ENCODE results near the gene PSME3.
A peak's percentile ranks its signal among the peaks of the same experiment; 100 is the strongest.

PSME3 gene

GRCh38 chr17:42832934-42833766 is at the start of gene PSME3:
TSS of gene PSME3 (plus strand) at chr17:42833397. CDS start at chr17:42833632, 235 bp downstream.
- H3K4me3 ChIP-seq (ENCODE audit: low read length) = peak within 1 kb of the TSS; percentile 85
- H3K27ac ChIP-seq (ENCODE audit: low read depth, low read length) = peak within 1 kb of the TSS; percentile 94
- peaks cover 4% of the 10 kb centered on the region for H3K4me1 ChIP-seq (ENCODE audit: control insufficient read depth, insufficient read depth, low read length)
- peak within 1 kb of the TSS; percentile 94 for H3K9ac ChIP-seq (ENCODE audit: low read length)
- H3K36me3 ChIP-seq (ENCODE audit: control insufficient read depth, insufficient read depth, low read length) = peaks cover 13% of the 10 kb centered on the region
- H3K27me3 ChIP-seq (ENCODE audit: control insufficient read depth, insufficient read depth, low read length) = no peaks in the 10 kb centered on the region

DNA sequence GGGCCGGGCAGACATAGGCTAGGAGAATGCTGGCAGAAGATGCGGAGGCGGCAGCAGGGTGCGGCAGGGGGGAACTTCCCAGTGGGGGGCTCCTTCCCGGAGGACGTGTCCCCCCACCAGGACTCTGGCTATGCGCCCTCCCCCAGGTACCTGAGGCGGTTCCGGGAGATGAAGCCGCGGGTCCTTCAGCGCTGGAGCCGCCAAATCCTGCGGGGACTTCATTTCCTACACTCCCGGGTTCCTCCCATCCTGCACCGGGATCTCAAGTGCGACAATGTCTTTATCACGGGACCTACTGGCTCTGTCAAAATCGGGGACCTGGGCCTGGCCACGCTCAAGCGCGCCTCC is 49.4 kb upstream of the PSME3 start:
- Histone ChIP-seq H3K27ac (ENCODE audit: low read depth, low read length) (no peak overlapping the region), H3K9ac (ENCODE audit: low read length) (no peak overlapping the region), H3K27me3 (ENCODE audit: control insufficient read depth, insufficient read depth, low read length) (peaks cover 37% of the 10 kb centered on the region), H3K4me3 (ENCODE audit: low read length) (no peak overlapping the region), H3K36me3 (ENCODE audit: control insufficient read depth, insufficient read depth, low read length) (peaks cover 6% of the 10 kb centered on the region), H3K4me1 (ENCODE audit: control insufficient read depth, insufficient read depth, low read length) (no peaks in the 10 kb centered on the region)

DNA sequence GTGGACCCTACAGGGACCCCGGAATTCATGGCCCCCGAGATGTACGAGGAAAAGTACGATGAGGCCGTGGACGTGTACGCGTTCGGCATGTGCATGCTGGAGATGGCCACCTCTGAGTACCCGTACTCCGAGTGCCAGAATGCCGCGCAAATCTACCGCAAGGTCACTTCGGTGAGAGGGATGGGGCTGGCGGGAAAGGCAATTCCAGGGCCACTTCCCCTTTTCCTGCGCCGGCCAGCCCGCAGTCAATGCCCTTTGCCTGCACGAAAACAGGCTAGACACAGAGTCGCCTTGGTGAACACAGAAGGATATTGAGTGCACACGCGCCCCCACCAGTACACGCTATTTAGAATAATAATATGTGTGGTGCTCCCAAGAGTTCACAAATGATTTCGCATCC is 48.8 kb upstream of the PSME3 start:
- H3K4me3 ChIP-seq (ENCODE audit: low read length) = no peak overlapping the region
- H3K4me1 ChIP-seq (ENCODE audit: control insufficient read depth, insufficient read depth, low read length) = no peaks in the 10 kb centered on the region
- H3K9ac ChIP-seq (ENCODE audit: low read length) = no peak overlapping the region
- no peak overlapping the region for H3K27ac ChIP-seq (ENCODE audit: low read depth, low read length)
- peaks cover 37% of the 10 kb centered on the region for H3K27me3 ChIP-seq (ENCODE audit: control insufficient read depth, insufficient read depth, low read length)
- H3K36me3 ChIP-seq (ENCODE audit: control insufficient read depth, insufficient read depth, low read length) = no peaks in the 10 kb centered on the region

DNA sequence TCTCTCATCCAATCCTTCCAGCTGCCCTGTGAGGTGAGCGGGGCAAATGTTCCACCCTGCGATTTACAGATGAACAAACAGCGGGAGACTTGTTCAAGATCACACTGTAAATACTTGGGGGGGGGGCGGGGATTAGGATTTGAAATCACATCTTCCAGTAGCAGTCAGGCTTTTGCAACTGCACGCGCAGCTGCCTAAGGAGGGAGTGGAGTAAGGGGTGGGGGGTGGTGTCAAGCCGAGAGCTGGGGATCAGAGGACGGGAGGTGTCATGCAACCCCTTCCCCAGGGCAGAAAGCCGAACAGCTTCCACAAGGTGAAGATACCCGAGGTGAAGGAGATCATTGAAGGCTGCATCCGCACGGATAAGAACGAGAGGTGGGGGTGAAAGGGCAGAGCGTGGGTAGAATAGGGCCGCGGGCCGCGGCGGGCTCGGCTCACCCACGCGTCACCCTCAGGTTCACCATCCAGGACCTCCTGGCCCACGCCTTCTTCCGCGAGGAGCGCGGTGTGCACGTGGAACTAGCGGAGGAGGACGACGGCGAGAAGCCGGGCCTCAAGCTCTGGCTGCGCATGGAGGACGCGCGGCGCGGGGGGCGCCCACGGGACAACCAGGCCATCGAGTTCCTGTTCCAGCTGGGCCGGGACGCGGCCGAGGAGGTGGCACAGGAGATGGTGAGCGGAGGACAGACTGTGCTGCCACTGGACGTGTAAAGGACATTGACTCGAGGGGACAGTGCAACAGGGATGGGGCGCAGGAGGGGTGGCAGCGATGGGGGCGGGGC is 48.2 kb upstream of the PSME3 start:
- Histone ChIP-seq H3K4me3 (ENCODE audit: low read length) (no peak overlapping the region), H3K27ac (ENCODE audit: low read depth, low read length) (no peak overlapping the region), H3K36me3 (ENCODE audit: control insufficient read depth, insufficient read depth, low read length) (no peaks in the 10 kb centered on the region), H3K27me3 (ENCODE audit: control insufficient read depth, insufficient read depth, low read length) (peaks cover 37% of the 10 kb centered on the region), H3K4me1 (ENCODE audit: control insufficient read depth, insufficient read depth, low read length) (no peaks in the 10 kb centered on the region), H3K9ac (ENCODE audit: low read length) (no peak overlapping the region)

DNA sequence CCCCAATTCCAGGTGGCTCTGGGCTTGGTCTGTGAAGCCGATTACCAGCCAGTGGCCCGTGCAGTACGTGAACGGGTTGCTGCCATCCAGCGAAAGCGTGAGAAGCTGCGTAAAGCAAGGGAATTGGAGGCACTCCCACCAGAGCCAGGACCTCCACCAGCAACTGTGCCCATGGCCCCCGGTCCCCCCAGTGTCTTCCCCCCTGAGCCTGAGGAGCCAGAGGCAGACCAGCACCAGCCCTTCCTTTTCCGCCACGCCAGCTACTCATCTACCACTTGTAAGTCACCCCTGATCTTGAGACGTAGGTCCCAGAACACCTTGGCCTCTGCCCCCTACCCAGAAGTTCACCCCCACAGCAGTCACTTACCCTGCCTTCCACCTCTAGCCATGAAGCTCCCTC is 45.9 kb upstream of the PSME3 start:
- Histone ChIP-seq H3K27me3 (ENCODE audit: control insufficient read depth, insufficient read depth, low read length) (peaks cover 33% of the 10 kb centered on the region), H3K27ac (ENCODE audit: low read depth, low read length) (no peak overlapping the region), H3K4me3 (ENCODE audit: low read length) (no peak overlapping the region), H3K36me3 (ENCODE audit: control insufficient read depth, insufficient read depth, low read length) (no peaks in the 10 kb centered on the region), H3K9ac (ENCODE audit: low read length) (no peak overlapping the region), H3K4me1 (ENCODE audit: control insufficient read depth, insufficient read depth, low read length) (no peaks in the 10 kb centered on the region)

DNA sequence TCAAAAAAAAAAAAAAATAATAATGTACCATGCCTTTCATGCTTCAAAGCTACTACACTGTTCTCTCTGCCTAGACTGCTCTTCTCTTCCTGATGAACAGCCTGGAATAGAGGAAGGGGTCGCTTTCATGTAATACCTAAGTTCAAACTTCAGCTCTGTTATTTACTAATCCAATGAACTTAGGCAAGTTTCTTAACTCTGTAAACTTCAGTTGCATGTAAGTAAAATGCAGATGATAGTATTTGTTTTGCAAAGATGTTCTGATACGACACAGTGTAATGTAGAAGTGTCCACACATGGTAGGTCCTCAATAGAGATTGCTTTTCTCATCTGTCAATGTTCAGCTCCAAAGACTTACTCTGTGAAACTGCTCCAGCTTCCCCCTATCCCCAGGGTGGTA is 41.2 kb upstream of the PSME3 start:
- H3K27ac ChIP-seq (ENCODE audit: low read depth, low read length) = no peak overlapping the region
- no peaks in the 10 kb centered on the region for H3K27me3 ChIP-seq (ENCODE audit: control insufficient read depth, insufficient read depth, low read length)
- H3K36me3 ChIP-seq (ENCODE audit: control insufficient read depth, insufficient read depth, low read length) = peaks cover 7% of the 10 kb centered on the region
- H3K4me1 ChIP-seq (ENCODE audit: control insufficient read depth, insufficient read depth, low read length) = no peaks in the 10 kb centered on the region
- H3K4me3 ChIP-seq (ENCODE audit: low read length) = no peak overlapping the region
- H3K9ac ChIP-seq (ENCODE audit: low read length) = no peak overlapping the region

GRCh38 chr17:42792545-42792944 is 40.7 kb upstream of the PSME3 start:
- Histone ChIP-seq H3K27ac (ENCODE audit: low read depth, low read length) (no peak overlapping the region), H3K4me3 (ENCODE audit: low read length) (no peak overlapping the region), H3K27me3 (ENCODE audit: control insufficient read depth, insufficient read depth, low read length) (no peaks in the 10 kb centered on the region), H3K4me1 (ENCODE audit: control insufficient read depth, insufficient read depth, low read length) (peaks cover 4% of the 10 kb centered on the region), H3K36me3 (ENCODE audit: control insufficient read depth, insufficient read depth, low read length) (peaks cover 12% of the 10 kb centered on the region), H3K9ac (ENCODE audit: low read length) (no peak overlapping the region)

- Histone ChIP-seq H3K36me3 (ENCODE audit: control insufficient read depth, insufficient read depth, low read length) (peaks cover 12% of the 10 kb centered on the region), H3K4me1 (ENCODE audit: control insufficient read depth, insufficient read depth, low read length) (peaks cover 9% of the 10 kb centered on the region), H3K27me3 (ENCODE audit: control insufficient read depth, insufficient read depth, low read length) (no peaks in the 10 kb centered on the region), H3K27ac (ENCODE audit: low read depth, low read length) (no peak overlapping the region), H3K9ac (ENCODE audit: low read length) (no peak overlapping the region), H3K4me3 (ENCODE audit: low read length) (no peak overlapping the region)
Measured at GRCh38 chr17:42795061-42795460, 38.1 kb upstream of the PSME3 start.

DNA sequence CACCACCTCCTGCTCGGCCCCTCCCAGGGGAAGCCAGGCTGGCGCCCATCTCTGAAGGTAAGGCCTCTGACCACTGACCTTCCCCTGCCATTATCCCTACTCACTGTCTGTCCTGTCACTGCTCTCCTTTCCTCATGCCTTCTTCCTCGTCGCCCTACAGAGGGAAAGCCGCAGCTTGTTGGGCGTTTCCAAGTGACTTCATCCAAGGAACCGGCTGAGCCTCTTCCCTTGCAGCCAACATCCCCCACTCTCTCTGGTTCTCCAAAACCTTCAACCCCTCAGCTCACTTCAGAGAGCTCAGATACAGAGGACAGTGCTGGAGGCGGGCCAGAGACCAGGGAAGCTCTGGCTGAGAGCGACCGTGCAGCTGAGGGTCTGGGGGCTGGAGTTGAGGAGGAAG is 37.7 kb upstream of the PSME3 start:
- Histone ChIP-seq H3K27ac (ENCODE audit: low read depth, low read length) (no peak overlapping the region), H3K27me3 (ENCODE audit: control insufficient read depth, insufficient read depth, low read length) (no peaks in the 10 kb centered on the region), H3K4me1 (ENCODE audit: control insufficient read depth, insufficient read depth, low read length) (peaks cover 9% of the 10 kb centered on the region), H3K9ac (ENCODE audit: low read length) (no peak overlapping the region), H3K36me3 (ENCODE audit: control insufficient read depth, insufficient read depth, low read length) (peaks cover 12% of the 10 kb centered on the region), H3K4me3 (ENCODE audit: low read length) (no peak overlapping the region)

DNA sequence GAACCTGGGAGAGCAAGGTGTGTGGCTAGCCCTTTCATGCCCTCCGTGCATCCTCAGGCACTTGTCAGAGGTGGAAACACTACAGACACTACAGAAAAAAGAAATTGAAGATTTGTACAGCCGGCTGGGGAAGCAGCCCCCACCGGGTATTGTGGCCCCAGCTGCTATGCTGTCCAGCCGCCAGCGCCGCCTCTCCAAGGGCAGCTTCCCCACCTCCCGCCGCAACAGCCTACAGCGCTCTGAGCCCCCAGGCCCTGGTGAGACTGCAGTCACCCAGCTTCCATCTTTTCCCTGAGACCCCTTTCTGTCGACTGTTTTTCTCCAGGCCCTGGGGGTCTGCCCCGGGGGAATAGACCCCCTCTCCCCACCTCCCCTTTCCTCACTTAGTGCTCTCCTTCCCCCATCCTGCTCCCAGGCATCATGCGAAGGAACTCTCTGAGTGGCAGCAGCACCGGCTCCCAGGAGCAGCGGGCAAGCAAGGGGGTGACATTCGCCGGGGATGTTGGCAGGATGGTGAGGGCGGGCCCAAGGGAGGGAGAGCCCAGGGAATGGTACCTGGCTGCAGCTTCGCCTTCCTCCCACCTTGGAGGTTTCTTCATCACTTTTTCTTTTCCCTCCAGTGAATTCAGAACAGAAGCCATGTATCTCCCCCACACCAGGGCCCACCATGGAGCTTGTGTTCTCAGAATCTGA is 37.0 kb upstream of the PSME3 start:
- H3K27ac ChIP-seq (ENCODE audit: low read depth, low read length) = no peak overlapping the region
- H3K36me3 ChIP-seq (ENCODE audit: control insufficient read depth, insufficient read depth, low read length) = peaks cover 12% of the 10 kb centered on the region
- H3K9ac ChIP-seq (ENCODE audit: low read length) = no peak overlapping the region
- no peak overlapping the region for H3K4me3 ChIP-seq (ENCODE audit: low read length)
- peaks cover 9% of the 10 kb centered on the region for H3K4me1 ChIP-seq (ENCODE audit: control insufficient read depth, insufficient read depth, low read length)
- no peaks in the 10 kb centered on the region for H3K27me3 ChIP-seq (ENCODE audit: control insufficient read depth, insufficient read depth, low read length)

DNA sequence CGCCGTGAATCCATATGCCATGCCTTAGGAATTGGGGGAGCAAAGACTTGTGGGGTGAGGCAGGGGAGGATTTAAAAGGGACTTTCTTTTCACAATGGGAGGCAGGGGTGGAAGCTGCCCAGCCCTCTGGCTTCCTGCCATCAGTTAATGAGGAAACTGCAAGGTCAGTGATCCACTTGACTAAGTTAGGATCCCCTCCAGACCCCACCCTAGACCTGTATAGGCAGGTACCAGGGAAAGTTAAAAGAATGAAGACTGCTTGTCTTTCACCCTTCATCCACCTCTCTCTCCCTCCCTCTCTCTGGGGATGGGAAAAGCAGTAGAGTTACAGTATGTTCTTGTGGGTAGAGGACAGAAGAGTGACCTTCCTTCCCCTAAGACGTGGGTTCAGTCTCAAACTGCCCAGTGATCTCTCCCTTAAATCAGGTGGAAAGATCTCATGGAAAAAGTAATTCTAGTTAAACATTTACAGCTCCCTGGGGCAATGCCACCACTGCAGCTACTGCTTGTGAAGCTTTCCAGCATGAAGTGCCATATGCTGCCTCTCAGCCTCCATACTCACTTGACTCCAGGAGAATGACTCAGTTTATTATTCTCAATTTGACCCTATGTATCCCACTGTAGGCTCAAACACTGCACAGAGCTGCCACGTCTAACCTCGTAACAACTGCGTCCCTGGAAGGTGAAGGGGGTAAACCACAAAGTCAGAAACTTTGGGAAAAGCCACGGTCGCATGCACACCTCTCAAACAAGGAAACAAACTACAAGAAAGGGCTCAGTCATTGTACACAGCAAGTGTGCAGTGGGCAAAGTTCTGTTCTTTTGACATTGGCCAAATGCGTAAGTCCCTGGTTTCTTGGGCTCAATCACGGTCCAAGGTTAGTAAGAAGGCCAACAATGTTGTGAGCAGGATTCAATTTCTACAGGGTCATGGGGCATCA is 35.9 kb upstream of the PSME3 start:
- Histone ChIP-seq H3K9ac (ENCODE audit: low read length) (peak overlapping the region; percentile 88), H3K4me3 (ENCODE audit: low read length) (peak overlapping the region; percentile 99), H3K27ac (ENCODE audit: low read depth, low read length) (no peak overlapping the region), H3K4me1 (ENCODE audit: control insufficient read depth, insufficient read depth, low read length) (peaks cover 9% of the 10 kb centered on the region), H3K36me3 (ENCODE audit: control insufficient read depth, insufficient read depth, low read length) (peaks cover 12% of the 10 kb centered on the region), H3K27me3 (ENCODE audit: control insufficient read depth, insufficient read depth, low read length) (no peaks in the 10 kb centered on the region)
